Measurements from ENCODE around the gene NDUFB2.

GRCh38 chr7:140704205-140704604 is 7.7 kb downstream of the NDUFB2 start:
- TF ChIP-seq, protein P1, sequence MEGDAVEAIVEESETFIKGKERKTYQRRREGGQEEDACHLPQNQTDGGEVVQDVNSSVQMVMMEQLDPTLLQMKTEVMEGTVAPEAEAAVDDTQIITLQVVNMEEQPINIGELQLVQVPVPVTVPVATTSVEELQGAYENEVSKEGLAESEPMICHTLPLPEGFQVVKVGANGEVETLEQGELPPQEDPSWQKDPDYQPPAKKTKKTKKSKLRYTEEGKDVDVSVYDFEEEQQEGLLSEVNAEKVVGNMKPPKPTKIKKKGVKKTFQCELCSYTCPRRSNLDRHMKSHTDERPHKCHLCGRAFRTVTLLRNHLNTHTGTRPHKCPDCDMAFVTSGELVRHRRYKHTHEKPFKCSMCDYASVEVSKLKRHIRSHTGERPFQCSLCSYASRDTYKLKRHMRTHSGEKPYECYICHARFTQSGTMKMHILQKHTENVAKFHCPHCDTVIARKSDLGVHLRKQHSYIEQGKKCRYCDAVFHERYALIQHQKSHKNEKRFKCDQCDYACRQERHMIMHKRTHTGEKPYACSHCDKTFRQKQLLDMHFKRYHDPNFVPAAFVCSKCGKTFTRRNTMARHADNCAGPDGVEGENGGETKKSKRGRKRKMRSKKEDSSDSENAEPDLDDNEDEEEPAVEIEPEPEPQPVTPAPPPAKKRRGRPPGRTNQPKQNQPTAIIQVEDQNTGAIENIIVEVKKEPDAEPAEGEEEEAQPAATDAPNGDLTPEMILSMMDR (conservative IDR thresholded peaks at IDR 0.05; ENCODE audit: low read length) = no peak
- no peak for TF ChIP-seq EZH2phosphoT487 (IDR thresholded peaks at IDR 0.05; ENCODE audit: borderline replicate concordance)
